Measurements from ENCODE around the gene KLHL40.

The KLHL40 gene
- total RNA-seq = 0 to 0.12 (median 0) reads per million in 18 experiments

- DNase-seq = no peak
Measured at GRCh38 chr3:42685363-42685881, at the start of gene KLHL40. KLHL40 (plus strand) TSS chr3:42685537; CDS start chr3:42685619, 82 bp downstream.

GRCh38 chr3:42637001-42637400 lies 48.3 kb upstream of the KLHL40 start:
- DNase-seq = no peak

- no peak for DNase-seq
Measured at GRCh38 chr3:42638339-42638842, 46.9 kb upstream of the KLHL40 start.

GRCh38 chr3:42639192-42639591 lies 46.1 kb upstream of the KLHL40 start:
- no peak for DNase-seq

- DNase-seq = no peak
Measured at GRCh38 chr3:42640129-42640528, 45.2 kb upstream of the KLHL40 start.

GRCh38 chr3:42640771-42641370 lies 44.5 kb upstream of the KLHL40 start:
- DNase-seq = no peak

GRCh38 chr3:42647821-42648459 lies 37.4 kb upstream of the KLHL40 start:
- DNase-seq = no peak

GRCh38 chr3:42649006-42649405 lies 36.3 kb upstream of the KLHL40 start:
- DNase-seq = no peak

- DNase-seq = no peak
Measured at GRCh38 chr3:42649783-42650182, 35.6 kb upstream of the KLHL40 start.

- no peak for DNase-seq
Measured at GRCh38 chr3:42651248-42652091, 33.9 kb upstream of the KLHL40 start.

- DNase-seq = no peak
Measured at GRCh38 chr3:42652251-42652610, 33.1 kb upstream of the KLHL40 start.

GRCh38 chr3:42652611-42653302 lies 32.6 kb upstream of the KLHL40 start:
- peak; percentile 73 to 80 for DNase-seq

- DNase-seq = no peak
Measured at GRCh38 chr3:42653303-42653559, 32.1 kb upstream of the KLHL40 start.

- DNase-seq = peak; percentile 71 to 81
Measured at GRCh38 chr3:42653560-42654330, 31.6 kb upstream of the KLHL40 start, which contains the start of gene ZBTB47. ZBTB47 (plus strand) TSS chr3:42653697; CDS start chr3:42658356, 4,659 bp downstream.

- DNase-seq = peak; percentile 24 to 44
Measured at GRCh38 chr3:42654331-42655201, 30.8 kb upstream of the KLHL40 start.

GRCh38 chr3:42655331-42655888 lies 29.9 kb upstream of the KLHL40 start:
- DNase-seq = no peak

GRCh38 chr3:42655980-42656679 lies 29.2 kb upstream of the KLHL40 start:
- DNase-seq = no peak

- DNase-seq = no peak
Measured at GRCh38 chr3:42656680-42657610, 28.4 kb upstream of the KLHL40 start.

- no peak for DNase-seq
Measured at GRCh38 chr3:42657675-42658074, 27.7 kb upstream of the KLHL40 start.

Data from inflammatory macrophage (primary cell).